Transverse colon (tissue), 4 donors: ENCODE measurements around the gene UMAD1. TPM values are rescaled to one million over a fixed set of nuclear protein-coding genes. Genes with fewer than 3 reads are reported as not detected.
"Not testable (repeated sequence)": the region's sequence is repeated elsewhere in the genome, so short reads cannot be mapped to it uniquely, and the experiment has no call there.

Source experiments
- DNase-seq: peaks from one replicate; pipeline ENCODE4 v3.0.0-alpha.2; 2019
- H3K27ac ChIP-seq, 4 donors: fragments of 200-600 bp; sonication (generic); 2 replicates each; pipeline ENCODE4 v1.5.1; 2016 to 2018; ENCODE audit warnings: inconsistent platforms in 4 of 4
- H3K27me3 ChIP-seq: fragments of 200-600 bp; sonication (generic); 2 replicates; pipeline ENCODE4 v1.5.1; 2017; ENCODE audit warnings: inconsistent platforms
- H3K36me3 ChIP-seq, 4 donors: fragments of 200-600 bp; sonication (generic); 2 replicates each; pipeline ENCODE4 v1.5.1; 2017 to 2019; ENCODE audit warnings: inconsistent platforms in 4 of 4
- H3K4me1 ChIP-seq, 4 donors: fragments of 200-600 bp; sonication (generic); 2 replicates each; pipeline ENCODE4 v1.5.1; 2017 to 2020; ENCODE audit warnings: inconsistent platforms in 4 of 4
- H3K4me3 ChIP-seq, 4 donors: fragments of 200-600 bp; sonication (generic); 1 replicate in 1 of 4; 2 replicates in 3 of 4; pipeline versions ENCODE4 v1.5.1 to v1.6.1; 2017 to 2019; ENCODE audit warnings: inconsistent platforms in 4 of 4
- H3K9me3 ChIP-seq, 2 donors: fragments of 200-600 bp; sonication (generic); 2 replicates each; pipeline ENCODE4 v1.5.1; 2017 to 2019; ENCODE audit warnings: inconsistent platforms in 2 of 2
- EP300 ChIP-seq: sonication (generic); formaldehyde crosslinking; IDR thresholded peaks from one replicate; pipeline ENCODE4 v1.6.1; 2017; ENCODE audit warnings: antibody characterized with exemption, low read depth
- POLR2A ChIP-seq: fragments of 450-650 bp; IDR thresholded peaks from one replicate; pipeline ENCODE4 v1.6.1; 2016; ENCODE audit warnings: antibody characterized with exemption, mild to moderate bottlenecking, moderate library complexity
- POLR2AphosphoS5 ChIP-seq, 3 donors: sonication (generic); formaldehyde crosslinking; IDR thresholded peaks; one replicate each; pipeline ENCODE4 v1.6.1; 2016; ENCODE audit warnings: antibody characterized with exemption in 3 of 3
- WGBS, 2 donors: methylation state at CpG; one replicate each; pipeline ENCODE4 v1.1.5; 2018; ENCODE audit warnings: low coverage in 1 of 2; 5-methylcytosine and 5-hydroxymethylcytosine counted together
- in situ Hi-C, 4 donors: fragments of 200-750 bp; cut with MboI; loops; one replicate each; pipeline versions ENCODE4 v1.15.0 to v1.15.1; 2017; ENCODE audit warnings: low sequenced_read_pairs in 3 of 4, low pct_ligation_motif_present in 1 of 4, low pct_unique_long_range_greater_than_20kb in 1 of 4
- intact Hi-C: fragments of 100-400 bp; cut with DNase I; formaldehyde crosslinking; loops from one replicate; pipeline ENCODE4 v1.15.1; 2023; ENCODE audit warnings: low total_unique reads
- total RNA-seq, 4 donors: library from RNA; depleted of rRNA; stranded (reverse); fragments of >200 nt; gene quantifications; one replicate each; pipeline ENCODE4 v1.1.0, GENCODE V29; 2016
- TF ChIP-seq, protein P1 (sequence below), 5 experiments: fragments of 200-600 bp in 3 of 5; fragments of 450-650 bp in 2 of 5; sonication (generic) in 3 of 5; IDR thresholded peaks; 1 replicate in 2 of 5; 2 replicates in 3 of 5; pipeline ENCODE4 v1.5.1; 2016 to 2017; ENCODE audit warnings: antibody characterized with exemption in 5 of 5, inconsistent platforms in 3 of 5, mild to moderate bottlenecking in 2 of 5, moderate library complexity in 1 of 5

UMAD1 gene
- total RNA-seq, 4 donors from 2014 or later = 0.40 to 21.3 (median 14.6) TPM

- Histone ChIP-seq H3K27ac (no peak overlapping the region), H3K4me3 (no peak overlapping the region), H3K4me1 (peaks cover 0 to 13% (median 0%) of the 10 kb centered on the region in 4 donors), H3K36me3 (no peaks in the 10 kb centered on the region), H3K9me3 (no peaks in the 10 kb centered on the region), H3K27me3 (no peaks in the 10 kb centered on the region)
- no peak for TF ChIP-seq EP300
- TF ChIP-seq POLR2AphosphoS5 (IDR thresholded peaks at IDR 0.05) = no peak
- TF ChIP-seq, protein P1, sequence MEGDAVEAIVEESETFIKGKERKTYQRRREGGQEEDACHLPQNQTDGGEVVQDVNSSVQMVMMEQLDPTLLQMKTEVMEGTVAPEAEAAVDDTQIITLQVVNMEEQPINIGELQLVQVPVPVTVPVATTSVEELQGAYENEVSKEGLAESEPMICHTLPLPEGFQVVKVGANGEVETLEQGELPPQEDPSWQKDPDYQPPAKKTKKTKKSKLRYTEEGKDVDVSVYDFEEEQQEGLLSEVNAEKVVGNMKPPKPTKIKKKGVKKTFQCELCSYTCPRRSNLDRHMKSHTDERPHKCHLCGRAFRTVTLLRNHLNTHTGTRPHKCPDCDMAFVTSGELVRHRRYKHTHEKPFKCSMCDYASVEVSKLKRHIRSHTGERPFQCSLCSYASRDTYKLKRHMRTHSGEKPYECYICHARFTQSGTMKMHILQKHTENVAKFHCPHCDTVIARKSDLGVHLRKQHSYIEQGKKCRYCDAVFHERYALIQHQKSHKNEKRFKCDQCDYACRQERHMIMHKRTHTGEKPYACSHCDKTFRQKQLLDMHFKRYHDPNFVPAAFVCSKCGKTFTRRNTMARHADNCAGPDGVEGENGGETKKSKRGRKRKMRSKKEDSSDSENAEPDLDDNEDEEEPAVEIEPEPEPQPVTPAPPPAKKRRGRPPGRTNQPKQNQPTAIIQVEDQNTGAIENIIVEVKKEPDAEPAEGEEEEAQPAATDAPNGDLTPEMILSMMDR (IDR thresholded peaks at IDR 0.05) = no peak
- no peak for TF ChIP-seq POLR2A
- 67 to 79% methylated on average over 4 to 7 of the region's 7 CpGs for WGBS, 2 donors
- DNase-seq = no peak
- intact Hi-C loops = no loop called here
- in situ Hi-C loops = no loop called here
Observed at GRCh38 chr7:7816816-7817536, 176.4 kb downstream of the UMAD1 start.

GRCh38 chr7:7817748-7818147 lies 177.2 kb downstream of the UMAD1 start:
- Histone ChIP-seq H3K4me1 (peaks cover 0 to 13% (median 0%) of the 10 kb centered on the region in 4 donors), H3K9me3 (no peaks in the 10 kb centered on the region), H3K27ac (no peak overlapping the region), H3K4me3 (no peak overlapping the region), H3K36me3 (no peaks in the 10 kb centered on the region), H3K27me3 (no peaks in the 10 kb centered on the region)
- WGBS, 2 donors = 88 to 96% methylated on average over 1 to 2 of the region's 2 CpGs
- DNase-seq = no peak
- no peak for TF ChIP-seq EP300
- TF ChIP-seq, protein P1 (IDR thresholded peaks at IDR 0.05) = no peak
- TF ChIP-seq POLR2AphosphoS5 (IDR thresholded peaks at IDR 0.05) = no peak
- no peak for TF ChIP-seq POLR2A
- intact Hi-C loops = no loop called here
- in situ Hi-C loops = no loop called here

GRCh38 chr7:7818179-7818578 lies 177.6 kb downstream of the UMAD1 start:
- H3K9me3 ChIP-seq, H3K4me3 ChIP-seq, in situ Hi-C loops, H3K27ac ChIP-seq, DNase-seq, H3K27me3 ChIP-seq, intact Hi-C loops, H3K36me3 ChIP-seq: not testable (repeated sequence)
- WGBS, 2 donors = 89 to 96% methylated on average over 2 of the region's 2 CpGs
- H3K4me1 ChIP-seq = peaks cover 0 to 13% (median 0%) of the 10 kb centered on the region in 4 donors

DNA sequence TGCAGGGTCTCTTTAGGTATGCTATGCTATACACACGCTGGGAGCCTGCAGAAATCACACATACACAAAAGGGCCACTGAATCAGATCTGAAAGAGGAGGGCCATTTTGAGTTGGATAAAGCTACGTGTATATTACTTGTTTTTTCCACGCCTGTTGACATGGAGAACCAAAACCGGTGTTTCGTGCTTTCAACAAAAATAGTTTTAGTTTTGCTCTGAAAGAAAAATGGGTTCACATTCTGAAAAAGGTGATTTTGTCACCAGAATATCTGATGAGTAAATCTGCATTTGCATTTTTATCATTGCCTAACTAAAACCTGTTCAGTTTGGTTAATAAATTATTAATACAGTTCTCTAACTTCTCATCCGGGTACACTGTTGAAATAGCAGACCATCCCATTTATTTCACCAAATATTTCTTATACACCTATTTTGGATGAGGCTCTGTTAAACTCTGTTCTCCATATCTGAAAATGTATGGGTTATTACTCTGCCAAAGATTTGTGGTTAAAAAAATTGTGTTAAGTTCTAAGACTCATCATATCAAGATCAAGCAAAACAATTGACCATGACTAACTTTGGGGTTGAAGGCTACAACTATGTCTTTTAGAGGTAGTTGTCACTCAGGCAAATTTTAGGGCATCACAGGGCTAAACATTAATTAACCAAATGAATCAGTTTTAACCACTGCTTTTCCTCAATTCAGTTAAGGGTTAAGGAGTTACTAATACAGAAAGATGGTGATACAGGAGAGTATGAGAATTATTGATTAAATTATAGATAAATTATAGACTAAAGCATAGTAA lies 179.1 kb downstream of the UMAD1 start:
- no peak for TF ChIP-seq EP300
- TF ChIP-seq, protein P1 (IDR thresholded peaks at IDR 0.05) = no peak
- H3K36me3 ChIP-seq = no peaks in the 10 kb centered on the region
- intact Hi-C loops (no loop called here), in situ Hi-C loops (no loop called here)
- no peaks in the 10 kb centered on the region for H3K27me3 ChIP-seq
- H3K4me1 ChIP-seq = peaks cover 0 to 13% (median 0%) of the 10 kb centered on the region in 4 donors
- no peak overlapping the region for H3K4me3 ChIP-seq
- H3K9me3 ChIP-seq = no peaks in the 10 kb centered on the region
- no peak overlapping the region for H3K27ac ChIP-seq
- 80 to 81% methylated on average over 6 of the region's 6 CpGs for WGBS, 2 donors
- DNase-seq = no peak
